SK-N-SH treated with all-trans-retinoic acid at 6 μM for 48 hours (cell line): ENCODE data around the gene STARD3.

Experiments used
- ATAC-seq: fragments of 200-7000 bp; cut with Tn5 transposase; 3 replicates; pipeline ENCODE4 v1.9.1; 2020; ENCODE audit warnings: mild to moderate bottlenecking, moderate library complexity
- ARNTL ChIP-seq: fragments of 450-650 bp; formaldehyde crosslinking; IDR thresholded peaks from 2 replicates; pipeline ENCODE4 v1.5.0; 2020; ENCODE audit warnings: low read depth, mild to moderate bottlenecking, moderate library complexity, borderline replicate concordance
- BACH2 ChIP-seq: fragments of 250-450 bp; sonication (Bioruptor Pico); IDR thresholded peaks from 2 replicates; pipeline ENCODE4 v1.9.0; 2021; ENCODE audit warnings: mild to moderate bottlenecking, borderline replicate concordance
- CREB5 ChIP-seq: fragments of 250-450 bp; sonication (Bioruptor Pico); IDR thresholded peaks from 2 replicates; pipeline ENCODE4 v1.5.1; 2020; ENCODE audit warnings: low read depth, mild to moderate bottlenecking, moderate library complexity
- CSDC2 ChIP-seq: fragments of 250-450 bp; sonication (Bioruptor Pico); IDR thresholded peaks from 2 replicates; pipeline ENCODE4 v1.5.0; 2020; ENCODE audit warnings: mild to moderate bottlenecking, moderate library complexity
- CSRNP3 ChIP-seq: fragments of 250-450 bp; sonication (Bioruptor Pico); IDR thresholded peaks from 2 replicates; pipeline ENCODE4 v1.5.1; 2021; ENCODE audit warnings: mild to moderate bottlenecking, moderate library complexity
- ESRRG ChIP-seq: fragments of 250-450 bp; sonication (Bioruptor Pico); IDR thresholded peaks from 2 replicates; pipeline ENCODE4 v1.6.1; 2021; ENCODE audit warnings: mild to moderate bottlenecking
- GLIS3 ChIP-seq: fragments of 250-450 bp; sonication (Bioruptor Pico); IDR thresholded peaks from 2 replicates; pipeline ENCODE4 v1.5.0; 2020; ENCODE audit warnings: mild to moderate bottlenecking, moderate library complexity
- ISL1 ChIP-seq: fragments of 250-450 bp; sonication (Bioruptor Pico); IDR thresholded peaks from 2 replicates; pipeline ENCODE4 v2.1.2; 2022; ENCODE audit warnings: mild to moderate bottlenecking, moderate library complexity
- OSR1 ChIP-seq: fragments of 250-450 bp; sonication (Bioruptor Pico); IDR thresholded peaks from 2 replicates; pipeline ENCODE4 v1.8.0; 2022; ENCODE audit warnings: moderate library complexity, mild to moderate bottlenecking, inconsistent platforms
- PATZ1 ChIP-seq: fragments of 250-450 bp; sonication (Bioruptor Pico); IDR thresholded peaks from 2 replicates; pipeline ENCODE4 v1.8.0; 2020; ENCODE audit warnings: mild to moderate bottlenecking, moderate library complexity, borderline replicate concordance
- PPARA ChIP-seq: fragments of 250-450 bp; sonication (Bioruptor Pico); IDR thresholded peaks from 2 replicates; pipeline ENCODE4 v1.5.0; 2020; ENCODE audit warnings: mild to moderate bottlenecking, borderline replicate concordance
- RARB ChIP-seq: fragments of 250-450 bp; sonication (Bioruptor Pico); IDR thresholded peaks from 2 replicates; pipeline ENCODE4 v1.8.0; 2021; ENCODE audit warnings: mild to moderate bottlenecking, moderate library complexity
- SNAI2 ChIP-seq: fragments of 250-450 bp; sonication (Bioruptor Pico); IDR thresholded peaks from 2 replicates; pipeline ENCODE4 v1.5.0; 2020; ENCODE audit warnings: mild to moderate bottlenecking, moderate library complexity
- TCF4 ChIP-seq: fragments of 250-450 bp; sonication (Bioruptor Pico); IDR thresholded peaks from 2 replicates; pipeline ENCODE4 v1.8.0; 2021; ENCODE audit warnings: mild to moderate bottlenecking, moderate library complexity, borderline replicate concordance
- TOX ChIP-seq: fragments of 250-450 bp; sonication (Bioruptor Pico); IDR thresholded peaks from 2 replicates; pipeline ENCODE4 v1.8.0; 2021; ENCODE audit warnings: mild to moderate bottlenecking, moderate library complexity, borderline replicate concordance
- TSHZ2 ChIP-seq: fragments of 250-450 bp; sonication (Bioruptor Pico); IDR thresholded peaks from 2 replicates; pipeline ENCODE4 v1.5.0; 2020; ENCODE audit warnings: mild to moderate bottlenecking, moderate library complexity
- ZC3H10 ChIP-seq: fragments of 250-450 bp; sonication (Bioruptor Pico); IDR thresholded peaks from 2 replicates; pipeline ENCODE4 v1.5.1; 2021; ENCODE audit warnings: mild to moderate bottlenecking, moderate library complexity
- ZFP3 ChIP-seq: fragments of 250-450 bp; sonication (Bioruptor Pico); IDR thresholded peaks from 2 replicates; pipeline ENCODE4 v1.5.0; 2020; ENCODE audit warnings: mild to moderate bottlenecking, moderate library complexity
- ZNF565 ChIP-seq: fragments of 450-650 bp; formaldehyde crosslinking; conservative IDR thresholded peaks from 2 replicates; pipeline ENCODE4 v1.5.0; 2020; ENCODE audit warnings: low read depth, mild to moderate bottlenecking, moderate library complexity
- ZNF70 ChIP-seq: fragments of 450-650 bp; formaldehyde crosslinking; IDR thresholded peaks from 2 replicates; pipeline ENCODE4 v1.5.0; 2020; ENCODE audit warnings: mild to moderate bottlenecking, moderate library complexity
- ZNF8 ChIP-seq: fragments of 450-650 bp; formaldehyde crosslinking; IDR thresholded peaks from 2 replicates; pipeline ENCODE4 v1.5.0; 2020; ENCODE audit warnings: mild to moderate bottlenecking, moderate library complexity

The STARD3 gene

GRCh38 chr17:39643271-39643670, 6.3 kb downstream of the STARD3 start:
- ATAC-seq = peak; percentile 68
- TF ChIP-seq RARB (no peak), CSDC2 (CRISPR knock-in tag) (no peak), TSHZ2 (CRISPR knock-in tag) (no peak), ZFP3 (no peak), ZNF70 (no peak), TCF4 (CRISPR knock-in tag) (no peak), BACH2 (no peak), CSRNP3 (CRISPR knock-in tag) (no peak), ZNF8 (no peak), GLIS3 (CRISPR knock-in tag) (no peak), ESRRG (CRISPR knock-in tag) (no peak), TOX (CRISPR knock-in tag) (no peak), ZNF565 (CRISPR knock-in tag) (no peak), ISL1 (CRISPR knock-in tag) (no peak), ARNTL (CRISPR knock-in tag) (no peak), PATZ1 (no peak)
- TF ChIP-seq, all 23 proteins: peak for 0

- no peak for ATAC-seq
- no peak for TF ChIP-seq SNAI2
- no peak for TF ChIP-seq CREB5
- TF ChIP-seq ZC3H10 (CRISPR knock-in tag) = no peak
- TF ChIP-seq OSR1 (CRISPR knock-in tag) = no peak
- no peak for TF ChIP-seq RARB
- TF ChIP-seq BACH2 = no peak
- TF ChIP-seq ZFP3 = no peak
- no peak for TF ChIP-seq ZNF8
- TF ChIP-seq GLIS3 (CRISPR knock-in tag) = no peak
- no peak for TF ChIP-seq PATZ1
These were observed 10.3 kb downstream of the STARD3 start for GRCh38 chr17:39647256-39647655.

- ATAC-seq = no peak
- TF ChIP-seq TOX (CRISPR knock-in tag) (no peak), ARNTL (CRISPR knock-in tag) (no peak), CSDC2 (CRISPR knock-in tag) (no peak), PPARA (CRISPR knock-in tag) (no peak), ZFP3 (no peak), ZNF565 (CRISPR knock-in tag) (no peak), ZNF70 (no peak)
- TF ChIP-seq, all 23 proteins: peak for 0
These were observed 11.8 kb downstream of the STARD3 start for GRCh38 chr17:39648616-39649366.
